HG03432 (cell line): ENCODE data around the gene SLC25A21.
"Not testable (repeated sequence)": the region's sequence is repeated elsewhere in the genome, so short reads cannot be mapped to it uniquely, and the experiment has no call there.

Experiments used
- ATAC-seq: cut with Tn5 transposase; IDR thresholded peaks from one replicate; pipeline ENCODE4 v1.9.1; 2021; ENCODE audit warnings: mild to moderate bottlenecking, moderate library complexity; ENCODE audit not compliant: unreplicated experiment

Gene SLC25A21

DNA sequence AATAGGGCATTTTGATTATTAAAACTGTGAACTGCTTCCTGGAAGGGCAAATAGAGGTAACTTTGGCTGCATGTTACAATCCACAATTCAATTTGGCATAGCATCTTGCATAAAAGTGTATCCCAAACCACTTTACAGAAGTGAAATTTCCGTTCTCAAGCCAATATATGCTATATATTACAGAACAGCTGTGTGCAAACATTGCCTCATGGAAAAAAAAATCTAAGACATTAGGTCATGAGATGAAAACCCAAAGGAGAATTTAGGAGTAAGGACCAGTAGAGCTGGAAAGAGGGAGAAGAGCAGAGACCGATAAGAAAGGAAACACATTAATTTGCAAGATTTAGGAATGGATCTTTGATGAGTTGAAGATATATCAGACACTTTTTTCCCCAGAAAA lies 271.6 kb downstream of the SLC25A21 start:
- ATAC-seq = no peak

DNA sequence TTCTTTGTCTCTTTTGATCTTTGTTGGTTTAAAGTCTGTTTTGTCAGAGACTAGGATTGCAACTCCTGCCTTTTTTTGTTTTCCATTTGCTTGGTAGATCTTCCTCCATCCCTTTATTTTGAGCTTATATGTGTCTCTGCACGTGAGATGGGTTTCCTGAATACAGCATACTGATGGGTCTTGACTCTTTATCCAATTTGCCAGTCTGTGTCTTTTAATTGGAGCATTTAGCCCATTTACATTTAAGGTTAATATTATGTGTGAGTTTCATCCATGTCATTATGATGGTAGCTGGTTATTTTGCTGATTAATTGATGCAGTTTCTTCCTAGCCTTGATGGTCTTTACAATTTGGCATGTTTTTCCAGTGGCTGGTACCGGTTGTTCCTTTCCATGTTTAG lies 276.1 kb downstream of the SLC25A21 start:
- not testable (repeated sequence) for ATAC-seq

DNA sequence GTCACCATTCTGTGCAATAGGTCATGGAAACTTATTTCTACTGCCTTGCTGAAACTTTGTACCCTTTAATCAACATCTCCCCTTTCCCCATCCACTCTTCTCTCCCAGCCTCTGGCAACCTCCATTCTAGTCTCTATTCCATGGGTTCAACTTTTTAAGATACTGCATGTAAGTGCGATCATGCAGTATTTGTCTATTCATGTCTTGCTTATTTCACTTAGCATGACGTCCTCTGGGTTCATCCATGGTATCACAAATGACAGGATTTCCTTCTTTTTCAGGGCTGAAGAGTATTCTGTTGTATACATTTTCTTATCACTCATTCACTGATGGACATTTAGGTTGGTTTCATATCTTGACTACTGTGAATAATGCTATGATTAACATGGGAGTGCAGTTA lies 288.4 kb downstream of the SLC25A21 start:
- no peak for ATAC-seq

DNA sequence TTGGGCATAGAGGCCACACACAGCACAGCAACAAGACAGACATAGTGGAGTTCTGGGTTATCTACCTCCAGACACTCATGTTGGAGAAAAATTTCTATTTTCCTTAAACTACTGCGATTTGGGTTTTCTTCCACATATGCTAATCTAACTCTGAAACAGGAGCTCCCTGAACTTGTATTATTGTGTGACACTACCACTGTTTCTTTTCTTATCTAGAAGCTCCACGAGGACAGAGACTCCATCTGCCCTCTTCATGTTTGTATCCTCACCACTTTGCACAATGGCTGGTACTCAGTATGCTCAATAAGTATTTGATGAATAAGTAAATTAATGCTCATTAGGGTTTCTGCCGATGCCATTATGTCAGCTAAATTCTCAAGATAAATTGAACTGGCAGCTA lies 292.1 kb downstream of the SLC25A21 start:
- no peak for ATAC-seq

DNA sequence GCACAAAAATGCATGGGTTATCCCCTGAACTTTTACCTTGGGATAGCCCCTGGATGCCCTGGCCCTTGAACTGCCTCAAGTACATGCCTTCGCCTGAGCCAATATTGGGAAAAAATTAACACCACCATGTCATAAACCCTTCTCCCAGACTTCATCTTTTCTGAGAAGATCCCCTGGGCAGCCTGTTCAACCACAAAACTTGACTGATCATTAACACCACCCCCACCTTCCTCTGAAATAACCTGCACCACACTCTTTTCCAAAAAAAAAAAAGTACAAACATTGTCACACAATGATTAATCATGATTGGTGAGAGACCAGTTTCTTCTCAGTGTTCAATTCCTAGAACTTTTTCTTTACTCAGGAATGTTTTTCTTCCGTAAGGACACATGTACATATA lies 292.8 kb downstream of the SLC25A21 start:
- no peak for ATAC-seq

DNA sequence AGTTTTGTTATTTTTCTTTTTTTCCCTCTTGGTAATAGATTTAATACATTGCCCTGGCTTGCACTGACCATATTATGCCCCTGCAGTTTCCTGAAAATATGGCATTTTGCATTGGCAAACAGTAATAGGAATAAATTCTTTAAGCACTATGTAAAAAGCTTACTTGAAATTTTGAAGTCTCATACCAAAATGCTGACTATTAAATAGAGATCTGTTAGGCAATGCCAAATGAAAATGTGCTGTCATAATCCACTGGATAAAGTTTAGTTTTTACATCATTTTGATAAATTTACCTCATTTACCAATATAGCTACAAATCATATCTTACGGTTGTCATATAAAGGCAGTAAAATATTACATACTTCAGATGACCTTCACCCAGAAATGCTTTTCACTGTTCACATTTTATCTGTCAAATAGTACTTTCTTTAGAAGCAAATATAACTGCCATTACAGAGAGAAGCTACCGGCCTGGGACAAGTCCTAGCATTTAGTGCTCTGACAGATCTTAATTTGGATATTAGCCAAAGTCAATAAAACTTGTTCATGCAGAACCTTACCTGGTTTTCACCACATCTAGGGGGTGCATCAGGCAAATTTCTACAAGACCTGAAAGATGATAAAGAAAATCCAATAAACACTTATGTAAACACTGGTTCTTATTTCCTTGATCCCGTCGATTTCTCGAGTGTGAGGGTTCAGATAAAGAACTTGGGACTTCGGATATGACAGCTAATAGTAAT lies 297.8 kb downstream of the SLC25A21 start:
- ATAC-seq = no peak

DNA sequence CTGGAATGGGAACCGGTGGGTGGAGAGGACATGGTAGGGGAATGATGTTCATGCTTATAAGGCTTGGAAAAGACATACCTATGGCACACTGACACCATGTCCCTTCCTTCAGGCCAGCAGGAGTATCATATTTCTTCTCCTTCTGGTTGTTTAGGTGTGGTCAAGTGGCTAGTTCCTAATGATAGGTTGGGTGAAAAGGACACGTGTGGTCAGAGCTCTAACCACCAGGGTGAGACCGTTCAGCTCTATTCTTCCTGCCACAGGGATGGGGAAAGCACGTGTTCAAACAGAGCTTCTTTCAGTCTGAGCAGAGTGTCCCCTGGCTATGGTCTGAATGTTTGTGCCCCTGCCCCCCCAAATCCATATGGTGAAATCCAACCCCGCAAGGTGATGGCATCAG lies 301.6 kb downstream of the SLC25A21 start:
- ATAC-seq = no peak

DNA sequence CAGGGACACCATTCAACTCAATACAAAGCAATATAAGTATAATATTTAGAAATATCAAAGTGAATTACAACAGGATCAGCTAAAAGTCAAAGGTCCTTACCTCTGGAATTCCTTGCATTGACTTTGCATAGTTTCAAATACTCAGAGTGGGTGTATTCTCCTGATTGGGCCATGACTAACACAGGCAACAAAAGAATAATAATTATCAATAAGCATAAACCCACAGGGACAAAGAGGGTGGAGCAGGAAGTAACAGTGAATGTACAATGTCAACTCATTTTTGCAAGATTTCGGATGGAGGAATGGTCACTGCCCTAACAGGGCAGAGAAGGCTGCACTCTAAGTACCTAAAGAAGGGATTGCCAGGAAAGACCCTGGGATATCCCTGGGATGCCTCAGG lies 303.3 kb downstream of the SLC25A21 start:
- ATAC-seq = no peak

DNA sequence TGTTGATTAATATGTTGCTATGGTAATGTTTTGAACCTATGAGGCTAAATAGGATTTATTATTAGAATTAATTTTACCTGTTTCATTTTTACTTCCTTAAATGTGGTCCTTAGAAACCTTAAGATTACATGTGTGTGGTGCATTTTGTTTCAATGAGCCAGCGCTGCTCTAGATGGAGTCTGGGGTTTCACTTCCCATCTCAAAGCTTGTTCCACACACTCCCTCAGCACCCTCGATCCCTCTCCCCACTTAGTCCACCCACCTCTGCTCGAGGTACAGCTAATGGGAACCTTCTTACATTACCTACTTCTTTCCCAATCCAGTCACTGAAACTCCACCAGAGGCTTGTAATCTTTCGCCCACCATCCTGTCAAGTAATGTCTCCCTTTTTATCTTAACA lies 305.5 kb downstream of the SLC25A21 start:
- ATAC-seq = peak; percentile 81

DNA sequence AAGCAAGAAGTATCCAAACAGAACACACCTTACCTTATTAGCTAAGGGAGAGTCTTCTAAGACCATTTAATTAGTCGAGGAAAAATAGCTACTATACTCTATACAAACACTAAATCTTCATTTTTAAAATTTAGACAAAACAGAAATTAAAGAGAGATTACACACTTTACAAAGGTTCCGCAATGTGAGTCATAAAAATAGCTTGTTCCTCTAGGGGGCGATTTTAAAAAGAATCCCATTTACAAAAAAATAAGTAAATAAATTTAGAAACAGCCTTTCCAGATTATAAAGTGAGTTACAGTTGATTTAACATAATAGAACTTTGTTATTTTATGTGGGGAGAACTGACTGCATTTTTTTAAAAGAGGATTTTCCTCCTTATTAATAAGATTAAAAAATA lies 309.1 kb downstream of the SLC25A21 start:
- ATAC-seq = no peak

DNA sequence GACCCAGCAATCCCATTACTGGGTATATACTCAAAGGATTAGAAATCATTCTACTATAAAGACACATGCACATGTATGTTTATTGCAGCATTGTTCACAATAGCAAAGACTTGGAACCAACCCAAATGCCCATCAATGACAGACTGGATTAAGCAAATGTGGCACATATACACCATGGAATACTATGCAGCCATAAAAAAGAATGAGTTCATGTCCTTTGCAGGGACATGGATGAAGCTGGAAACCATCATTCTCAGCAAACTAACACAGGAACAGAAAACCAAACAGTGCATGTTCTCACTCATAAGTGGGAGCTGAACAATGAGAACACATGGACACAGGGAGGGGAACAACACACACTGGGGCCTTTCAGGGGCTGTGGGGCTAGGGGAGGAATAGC lies 310.2 kb downstream of the SLC25A21 start:
- ATAC-seq = not testable (repeated sequence)

DNA sequence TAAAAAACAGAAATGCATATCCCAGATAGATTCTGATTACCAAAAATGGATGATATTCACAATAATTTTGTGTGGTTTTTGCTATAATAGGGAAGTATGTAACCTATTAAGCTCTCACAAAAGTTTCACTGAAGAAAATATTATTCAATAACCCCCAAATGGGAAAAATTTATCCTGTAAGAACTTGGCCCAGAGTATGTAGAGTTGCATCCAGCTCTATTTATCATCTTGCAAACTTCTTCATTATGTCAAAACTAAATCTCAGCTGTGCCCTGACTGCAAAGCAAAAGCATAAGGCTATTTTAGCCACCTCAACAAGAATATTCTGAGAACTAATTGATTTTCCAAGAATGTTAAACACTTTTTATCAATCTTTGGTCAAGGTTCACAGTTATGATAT lies 311.6 kb downstream of the SLC25A21 start:
- no peak for ATAC-seq

DNA sequence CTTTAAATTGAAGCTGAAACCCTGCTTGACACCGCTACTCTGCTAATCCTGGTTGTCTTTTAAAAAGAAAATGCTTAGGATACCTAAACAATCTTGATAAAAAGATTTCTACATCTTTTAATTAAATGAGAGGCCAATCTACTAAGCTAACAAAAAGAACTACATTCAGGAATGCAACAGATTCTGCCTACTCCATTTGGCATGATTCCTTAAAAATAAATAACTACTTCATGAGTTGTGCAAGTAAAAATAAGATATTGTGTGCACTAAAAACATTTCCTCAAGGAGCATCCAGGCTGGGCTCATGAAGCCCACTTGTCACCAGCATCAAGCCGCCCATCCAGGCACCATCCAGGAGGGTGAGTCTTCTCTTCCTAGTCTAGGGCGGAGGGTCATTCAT lies 313.3 kb downstream of the SLC25A21 start:
- ATAC-seq = no peak

DNA sequence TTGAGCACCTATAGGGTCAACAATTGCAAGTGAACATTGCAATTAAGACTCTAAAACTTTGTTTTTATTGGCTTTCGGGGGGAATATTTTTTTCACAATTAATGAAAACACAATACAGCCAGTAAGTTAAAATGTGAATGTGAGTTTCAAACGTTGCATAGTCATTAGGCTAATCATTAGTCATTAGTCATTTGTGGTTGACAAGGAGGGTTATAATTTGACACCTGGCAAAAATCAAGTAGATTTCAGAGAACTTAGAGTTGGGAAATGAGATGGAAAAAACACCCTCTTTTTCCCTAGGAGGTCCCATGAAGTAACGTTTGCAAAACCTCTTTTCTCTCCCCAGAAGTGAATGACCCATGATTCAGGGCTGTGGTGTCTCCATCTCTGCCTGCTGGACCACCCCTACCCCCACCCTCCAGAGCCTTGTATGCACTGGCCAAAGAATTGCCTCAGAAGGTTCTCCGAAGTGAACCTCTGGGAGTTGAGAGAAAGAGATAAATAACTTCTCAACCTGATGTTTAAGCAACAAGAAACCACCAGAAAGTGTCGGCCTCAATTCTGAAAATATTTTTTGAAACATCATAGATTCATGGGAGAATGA lies 314.5 kb downstream of the SLC25A21 start:
- ATAC-seq = no peak

DNA sequence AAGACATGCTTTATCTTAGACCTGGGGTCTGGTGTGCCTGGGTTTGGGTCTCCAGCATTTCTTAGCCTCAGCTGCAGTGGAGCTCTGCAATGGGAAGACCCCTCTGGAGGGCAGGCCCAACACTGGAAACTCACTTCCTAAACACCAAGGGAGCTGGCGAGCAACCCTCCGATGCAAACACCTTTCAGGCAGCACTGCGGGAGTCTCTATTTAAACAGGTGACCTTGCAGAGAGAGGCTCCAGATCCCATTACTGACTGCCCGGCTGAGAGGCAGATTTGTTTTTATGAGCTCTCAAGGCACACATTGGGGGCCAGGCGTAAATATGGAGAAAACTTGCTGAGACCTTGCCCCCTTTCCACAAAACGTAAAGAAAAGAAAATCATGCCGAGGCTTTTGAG lies 315.3 kb downstream of the SLC25A21 start:
- no peak for ATAC-seq

DNA sequence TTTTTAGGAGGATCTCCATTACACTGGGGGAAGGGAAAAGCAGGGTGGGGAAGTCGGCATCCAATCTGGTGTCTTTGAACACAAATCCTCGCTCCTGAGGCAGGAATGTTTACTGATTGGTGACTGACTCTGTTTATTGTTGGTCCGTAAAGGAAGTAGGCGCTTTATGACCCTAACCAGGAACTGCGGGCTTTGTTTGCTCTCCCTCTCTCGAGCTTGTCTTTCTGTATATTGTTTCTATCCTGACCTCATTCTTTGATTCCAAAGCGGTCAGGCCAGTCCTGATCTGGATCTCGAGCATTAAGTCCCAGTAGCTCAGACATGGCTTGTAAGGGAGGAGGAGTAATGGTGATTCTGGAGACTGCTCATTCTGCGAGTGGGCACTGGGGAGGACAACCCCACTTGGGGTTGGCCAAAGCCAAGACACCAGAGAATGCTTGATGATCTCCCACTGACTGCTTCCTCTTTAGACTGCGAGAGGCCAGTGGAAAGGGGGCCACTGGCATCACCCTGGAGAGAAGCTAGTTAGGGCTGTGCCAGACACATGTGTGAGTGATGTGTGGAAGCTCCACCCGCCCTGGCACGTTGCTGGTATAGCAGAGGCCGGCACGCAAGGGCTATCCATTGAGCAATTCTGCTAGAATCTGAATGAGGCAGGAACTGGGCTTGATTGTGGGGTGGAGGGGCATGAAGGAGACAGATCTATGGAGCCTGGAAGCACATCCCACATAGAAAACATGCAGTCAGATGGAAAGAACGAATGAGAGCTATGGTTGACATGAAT lies 316.1 kb downstream of the SLC25A21 start:
- ATAC-seq = no peak

DNA sequence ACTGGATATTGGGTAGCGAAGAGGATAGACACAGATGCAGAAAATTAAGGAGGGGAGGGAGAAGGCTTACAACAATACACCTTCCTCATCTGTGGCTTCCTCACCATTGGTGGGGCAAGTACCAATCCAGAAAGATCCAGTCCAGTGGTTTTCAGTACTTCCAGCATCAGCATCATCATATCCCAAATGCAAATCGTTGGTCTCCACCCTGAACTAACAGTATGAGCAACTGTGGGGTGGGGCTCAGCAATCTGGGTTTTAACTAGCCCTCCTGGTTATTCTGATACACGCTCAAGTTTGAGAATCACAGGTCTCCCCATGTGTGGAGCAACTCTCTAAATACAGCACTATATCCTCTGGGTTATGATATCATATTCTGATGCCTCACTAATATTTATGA lies 317.0 kb downstream of the SLC25A21 start:
- no peak for ATAC-seq

DNA sequence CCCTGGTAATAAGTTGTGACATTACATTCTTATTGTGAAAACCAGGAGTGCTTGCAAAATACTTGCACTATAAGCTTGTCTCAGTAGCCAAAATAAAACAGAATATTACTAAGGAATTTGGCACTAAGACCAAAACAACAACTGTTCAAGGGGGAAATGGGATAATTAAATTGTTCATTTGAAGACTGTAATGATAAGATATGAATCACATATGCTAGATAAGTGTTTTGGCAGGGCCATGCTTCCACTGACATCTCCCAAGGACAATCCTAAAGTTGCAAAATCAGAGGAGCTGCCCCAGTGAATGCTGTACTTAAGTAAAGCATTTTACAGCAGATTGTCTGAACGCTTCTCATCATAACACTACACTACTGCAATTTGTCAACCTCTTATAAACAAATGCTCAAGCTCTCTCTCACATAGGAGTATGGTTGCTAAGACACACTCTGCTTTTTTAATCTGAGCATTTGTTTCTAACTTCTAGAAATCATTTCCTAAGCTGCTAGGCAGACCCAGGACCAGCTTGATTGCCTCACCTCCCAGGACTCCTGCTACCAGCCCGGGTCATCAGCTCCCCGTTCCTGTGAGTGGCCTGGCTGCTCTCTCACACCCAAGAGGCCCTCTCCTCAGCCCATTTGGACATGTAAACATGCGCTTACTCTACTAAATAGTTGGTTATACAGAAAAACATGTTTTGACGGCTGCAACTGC lies 319.3 kb downstream of the SLC25A21 start:
- no peak for ATAC-seq

DNA sequence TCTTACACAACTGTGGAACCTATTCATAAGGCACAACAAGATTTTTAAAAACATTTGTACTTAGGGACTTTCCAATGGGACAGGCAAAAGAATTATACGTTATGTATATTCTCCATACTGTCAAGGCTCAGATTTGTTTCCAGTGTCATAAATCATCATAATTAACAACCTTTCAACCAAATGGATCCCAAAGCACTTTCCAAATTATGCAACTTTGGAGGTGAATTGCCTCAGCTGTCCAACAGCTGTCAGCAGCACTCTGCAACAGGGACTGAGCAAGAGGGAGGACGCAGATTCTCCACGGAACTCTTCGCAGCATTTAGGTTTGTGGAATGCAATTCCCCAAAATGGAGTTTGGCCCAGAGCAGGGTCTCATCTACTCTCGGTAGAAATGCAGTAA lies 324.2 kb downstream of the SLC25A21 start:
- no peak for ATAC-seq

DNA sequence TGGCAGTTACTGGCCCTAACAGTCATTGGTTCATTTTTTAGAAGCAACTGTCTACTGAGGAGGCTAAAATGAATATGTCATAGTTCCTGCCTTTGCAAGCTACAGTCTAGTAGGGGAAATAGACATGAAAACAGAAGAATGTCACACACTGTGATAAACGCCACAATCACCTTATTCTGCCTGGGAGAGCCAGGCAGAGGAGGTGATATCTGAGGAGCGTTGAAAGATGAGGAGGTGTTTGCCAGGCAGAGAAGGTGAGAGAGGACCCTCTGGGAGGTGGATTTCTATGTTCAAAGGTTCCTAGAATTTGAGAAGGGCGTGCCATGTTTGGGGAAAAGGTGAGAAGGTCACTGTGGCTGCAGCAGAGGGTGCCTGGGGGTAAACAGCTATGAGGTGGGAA lies 325.0 kb downstream of the SLC25A21 start:
- ATAC-seq = no peak

DNA sequence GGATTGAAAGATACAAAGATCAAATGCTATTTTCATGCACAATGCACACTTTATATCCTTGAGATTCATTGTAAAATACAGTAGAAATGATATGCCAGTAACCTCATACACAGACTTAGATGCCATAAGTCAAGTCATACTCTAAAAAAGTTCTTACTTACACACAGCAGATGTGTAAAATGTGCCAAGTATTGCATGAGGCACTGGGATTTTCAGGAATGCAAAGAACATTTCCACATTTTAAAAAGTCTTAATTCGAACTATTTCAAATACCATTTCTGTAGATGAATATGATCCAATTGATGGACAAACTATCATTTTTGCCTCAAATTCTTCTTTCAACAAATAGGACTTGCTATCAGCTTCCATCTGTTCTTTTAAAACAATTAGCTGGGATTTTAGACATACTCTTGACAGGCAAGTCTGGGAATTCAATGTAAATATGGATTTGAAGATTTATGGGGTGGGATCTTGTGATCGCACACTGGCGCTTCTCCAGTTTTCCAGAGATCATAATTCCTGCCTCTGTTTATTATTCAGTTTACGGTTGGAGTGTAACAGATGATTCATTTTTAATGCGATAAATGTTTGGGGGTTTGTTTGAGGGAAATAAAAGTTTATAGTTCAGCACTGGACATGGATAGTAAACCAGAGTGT lies 326.9 kb downstream of the SLC25A21 start:
- no peak for ATAC-seq
